DND-41 (cell line): ENCODE data around the gene MB.

Experiments used
- CTCF ChIP-seq: IDR thresholded peaks from 2 replicates; pipeline ENCODE4 v1.5.1; 2012; ENCODE audit warnings: borderline replicate concordance, low read length, moderate library complexity, mild to moderate bottlenecking; ENCODE audit not compliant: poor library complexity, severe bottlenecking; ENCODE audit errors: extremely low read depth
- EZH2 ChIP-seq: IDR thresholded peaks from 3 replicates; pipeline ENCODE4 v1.6.1; 2012; ENCODE audit warnings: borderline replicate concordance, low read depth, mild to moderate bottlenecking, moderate library complexity, low read length, inconsistent platforms; ENCODE audit not compliant: severe bottlenecking

- TF ChIP-seq CTCF (no peak), EZH2 (no peak)
Measured at GRCh38 chr22:35604621-35605368, 12.3 kb downstream of the MB start.
